Testis (tissue), 3 donors: ENCODE data around the gene ARHGAP19. TPM values are rescaled to one million over a fixed set of nuclear protein-coding genes. Genes with fewer than 3 reads are reported as not detected.

Experiments used
- DNase-seq: peaks from one replicate; pipeline ENCODE4 v3.0.0-alpha.2; 2019
- H3K27ac ChIP-seq, 2 donors: fragments of 200-600 bp; sonication (generic); one replicate each; pipeline ENCODE4 v1.5.1; 2019
- H3K27me3 ChIP-seq: fragments of 200-600 bp; sonication (generic); one replicate; pipeline ENCODE4 v1.5.1; 2019
- H3K36me3 ChIP-seq: fragments of 200-600 bp; sonication (generic); one replicate; pipeline ENCODE4 v1.5.1; 2017; ENCODE audit warnings: low read depth; ENCODE audit errors: missing control alignments
- H3K4me1 ChIP-seq: fragments of 200-600 bp; sonication (generic); one replicate; pipeline ENCODE4 v1.5.1; 2019
- H3K4me3 ChIP-seq, 2 donors: fragments of 200-600 bp; sonication (generic); one replicate each; pipeline ENCODE4 v1.5.1; 2017 to 2019
- H3K9me3 ChIP-seq: fragments of 200-600 bp; sonication (generic); one replicate; pipeline ENCODE4 v1.5.1; 2017
- CTCF ChIP-seq, 3 experiments: fragments of 450-650 bp in 2 of 3; fragments of 200-600 bp in 1 of 3; sonication (generic) in 1 of 3; IDR thresholded peaks; one replicate each; pipeline ENCODE4 v1.5.1; 2016 to 2019; ENCODE audit warnings: antibody characterized with exemption in 3 of 3, mild to moderate bottlenecking in 2 of 3, moderate library complexity in 1 of 3
- POLR2A ChIP-seq: fragments of 450-650 bp; IDR thresholded peaks from one replicate; pipeline ENCODE4 v1.6.1; 2017; ENCODE audit warnings: antibody characterized with exemption, mild to moderate bottlenecking, moderate library complexity
- WGBS, 2 donors: methylation state at CpG; one replicate each; pipeline ENCODE4 v1.1.5; 2018; 5-methylcytosine and 5-hydroxymethylcytosine counted together
- intact Hi-C: fragments of 100-400 bp; cut with DNase I; formaldehyde crosslinking; loops from one replicate; pipeline ENCODE4 v1.15.1; 2023; ENCODE audit warnings: low total_unique reads
- polyA plus RNA-seq: library from polyadenylated mRNA; stranded (reverse); fragments of 350-450 nt; fragmentation: Illumina TruSeq; extraction: RNeasy Lipid Tissue Mini Kit (QIAGEN cat#74804); gene quantifications from one replicate; pipeline ENCODE4 v1.2.3, GENCODE V29; 2014; ENCODE audit warnings: low read depth, low replicate concordance; ENCODE audit not compliant: insufficient read depth
- total RNA-seq, 2 donors: library from RNA; depleted of rRNA; stranded (reverse); fragments of >200 nt; gene quantifications; one replicate each; pipeline ENCODE4 v1.2.3, GENCODE V29; 2016

Gene ARHGAP19
- total and polyA plus RNA-seq, 3 donors from 2014 or later, result 40.5 to 54.6 (median 50.0) TPM

GRCh38 chr10:97182288-97182990 lies 110.0 kb downstream of the ARHGAP19 start:
- Histone ChIP-seq H3K27me3 (no peaks in the 10 kb centered on the region), H3K36me3 (no peaks in the 10 kb centered on the region)
- intact Hi-C loops, result no loop called here

GRCh38 chr10:97180986-97181385 lies 111.5 kb downstream of the ARHGAP19 start:
- no peaks in the 10 kb centered on the region for H3K4me1 ChIP-seq
- H3K4me3 ChIP-seq, result no peak overlapping the region
- WGBS, 2 donors, result 92 to 100% methylated on average over 5 to 10 of the region's 10 CpGs
- H3K36me3 ChIP-seq, result no peaks in the 10 kb centered on the region
- TF ChIP-seq POLR2A, result no peak
- TF ChIP-seq CTCF (IDR thresholded peaks at IDR 0.05), result no peak
- no peak for DNase-seq
- H3K27ac ChIP-seq, result no peak overlapping the region
- H3K27me3 ChIP-seq, result no peaks in the 10 kb centered on the region
- no peaks in the 10 kb centered on the region for H3K9me3 ChIP-seq
- intact Hi-C loops, result no loop called here

More at GRCh38 chr10:97182288-97182990, 110.0 kb downstream of the ARHGAP19 start:
- H3K9me3 ChIP-seq, result no peaks in the 10 kb centered on the region
- DNase-seq, result no peak
- no peak overlapping the region for H3K27ac ChIP-seq
- WGBS, 2 donors, result 83 to 88% methylated on average over 10 of the region's 10 CpGs
- TF ChIP-seq POLR2A, result no peak
- no peak for TF ChIP-seq CTCF (IDR thresholded peaks at IDR 0.05)
- no peaks in the 10 kb centered on the region for H3K4me1 ChIP-seq
- H3K4me3 ChIP-seq, result no peak overlapping the region

- Histone ChIP-seq H3K36me3 (no peaks in the 10 kb centered on the region), H3K27me3 (no peaks in the 10 kb centered on the region), H3K4me3 (no peak overlapping the region), H3K27ac (no peak overlapping the region), H3K9me3 (no peaks in the 10 kb centered on the region), H3K4me1 (no peaks in the 10 kb centered on the region)
- TF ChIP-seq CTCF (IDR thresholded peaks at IDR 0.05), result no peak
- no peak for TF ChIP-seq POLR2A
- intact Hi-C loops, result no loop called here
- 72 to 74% methylated on average over 6 to 8 of the region's 8 CpGs for WGBS, 2 donors
- DNase-seq, result no peak
Measured at GRCh38 chr10:97180363-97180755, 112.1 kb downstream of the ARHGAP19 start.

GRCh38 chr10:97179731-97180362 lies 112.6 kb downstream of the ARHGAP19 start:
- 29 to 41% methylated on average over 12 to 26 of the region's 26 CpGs for WGBS, 2 donors
- Histone ChIP-seq H3K9me3 (no peaks in the 10 kb centered on the region), H3K36me3 (no peaks in the 10 kb centered on the region), H3K27me3 (no peaks in the 10 kb centered on the region), H3K27ac (no peak overlapping the region), H3K4me1 (no peaks in the 10 kb centered on the region), H3K4me3 (no peak overlapping the region)
- no peak for DNase-seq
- intact Hi-C loops, result no loop called here
- TF ChIP-seq CTCF (IDR thresholded peaks at IDR 0.05) (no peak), POLR2A (no peak)
